ENCODE results near the gene PSMB3.

Gene PSMB3

GRCh38 chr17:38797158-38797490 is 44.6 kb downstream of the PSMB3 start:
- DNase-seq (ENCODE audit: low spot score): no peak

- no peak for DNase-seq (ENCODE audit: low spot score)
These were observed 45.3 kb downstream of the PSMB3 start for GRCh38 chr17:38797828-38798227.

- peak; percentile 53 for DNase-seq (ENCODE audit: low spot score)
These were observed 46.3 kb downstream of the PSMB3 start for GRCh38 chr17:38798614-38799500.

GRCh38 chr17:38799501-38800236 is 47.1 kb downstream of the PSMB3 start, which contains the start of gene PIP4K2B:
TSS of gene PIP4K2B (minus strand) at chr17:38799556. CDS start at chr17:38799424, 132 bp downstream.
- DNase-seq (ENCODE audit: low spot score): peak; percentile 91

- DNase-seq (ENCODE audit: low spot score): no peak
These were observed 47.8 kb downstream of the PSMB3 start for GRCh38 chr17:38800237-38800760.

GRCh38 chr17:38809828-38810227 is 57.3 kb downstream of the PSMB3 start:
- no peak for DNase-seq (ENCODE audit: low spot score)

All from CD4-positive, alpha-beta T cell treated with Interleukin-2 at 100 ng/mL for 4 hours (primary cell).